Adrenal gland (tissue), 5 donors: ENCODE data around the gene SMAD3.

Experiments
- POLR2A ChIP-seq, 2 donors: fragments of 450-650 bp; IDR thresholded peaks; one replicate each; pipeline ENCODE4 v1.6.1; 2017; ENCODE audit warnings: antibody characterized with exemption in 2 of 2, mild to moderate bottlenecking in 2 of 2, moderate library complexity in 1 of 2
- TF ChIP-seq, protein P1 (sequence below), 6 experiments: fragments of 450-650 bp in 4 of 6; fragments of 200-600 bp in 2 of 6; sonication (generic) in 1 of 6; IDR thresholded peaks; 1 replicate in 5 of 6; 2 replicates in 1 of 6; pipeline versions ENCODE4 v1.5.1 to v1.8.0; 2016 to 2021; ENCODE audit warnings: antibody characterized with exemption in 6 of 6, mild to moderate bottlenecking in 2 of 6, moderate library complexity in 1 of 6
- donor health status: DM: no; HTN: no; CAD: no.

GRCh38 chr15:67090297-67091070 is 25.1 kb downstream of the SMAD3 start:
- TF ChIP-seq, protein P1, sequence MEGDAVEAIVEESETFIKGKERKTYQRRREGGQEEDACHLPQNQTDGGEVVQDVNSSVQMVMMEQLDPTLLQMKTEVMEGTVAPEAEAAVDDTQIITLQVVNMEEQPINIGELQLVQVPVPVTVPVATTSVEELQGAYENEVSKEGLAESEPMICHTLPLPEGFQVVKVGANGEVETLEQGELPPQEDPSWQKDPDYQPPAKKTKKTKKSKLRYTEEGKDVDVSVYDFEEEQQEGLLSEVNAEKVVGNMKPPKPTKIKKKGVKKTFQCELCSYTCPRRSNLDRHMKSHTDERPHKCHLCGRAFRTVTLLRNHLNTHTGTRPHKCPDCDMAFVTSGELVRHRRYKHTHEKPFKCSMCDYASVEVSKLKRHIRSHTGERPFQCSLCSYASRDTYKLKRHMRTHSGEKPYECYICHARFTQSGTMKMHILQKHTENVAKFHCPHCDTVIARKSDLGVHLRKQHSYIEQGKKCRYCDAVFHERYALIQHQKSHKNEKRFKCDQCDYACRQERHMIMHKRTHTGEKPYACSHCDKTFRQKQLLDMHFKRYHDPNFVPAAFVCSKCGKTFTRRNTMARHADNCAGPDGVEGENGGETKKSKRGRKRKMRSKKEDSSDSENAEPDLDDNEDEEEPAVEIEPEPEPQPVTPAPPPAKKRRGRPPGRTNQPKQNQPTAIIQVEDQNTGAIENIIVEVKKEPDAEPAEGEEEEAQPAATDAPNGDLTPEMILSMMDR (IDR thresholded peaks at IDR 0.05), result no peak
- no peak for TF ChIP-seq POLR2A (IDR thresholded peaks at IDR 0.05)
